ENCODE data around the gene ATP2C2. TPM values are rescaled to one million over a fixed set of nuclear protein-coding genes. Genes with fewer than 3 reads are reported as not detected.
A peak's percentile ranks its signal among the peaks of the same experiment; 100 is the strongest.

The ATP2C2 gene
- total RNA-seq, 1 experiment from 2014 or later: 20.3 TPM

- Histone ChIP-seq H3K9me2 (ENCODE audit: insufficient read depth) (no peaks in the 10 kb centered on the region), H4K20me1 (ENCODE audit: insufficient read depth) (no peaks in the 10 kb centered on the region), H3K36me3 (ENCODE audit: control insufficient read depth in 1 of 2, insufficient read depth in 2 of 2, low read length in 2 of 2) (peaks cover 0 to 19% of the 10 kb centered on the region in 2 experiments; a peak in 3 of 4 replicates), H3K79me2 (ENCODE audit: insufficient read depth, low read length) (no peaks in the 10 kb centered on the region), H3K4me2 (ENCODE audit: low read length) (no peak overlapping the region), H3K4me3 (replicated peaks in 1 of 2; ENCODE audit: low read depth in 1 of 2, low read length in 2 of 2) (no peak overlapping the region), H3K27me3 (ENCODE audit: insufficient read depth, low read length) (no peaks in the 10 kb centered on the region), H2AFZ (ENCODE audit: low read depth, low read length, poor library complexity, severe bottlenecking) (no peak overlapping the region), H3K27ac (ENCODE audit: low read depth, low read length) (no peak overlapping the region), H3K9ac (ENCODE audit: low read length) (no peak overlapping the region), H3K9me3 (ENCODE audit: control insufficient read depth in 1 of 2, insufficient read depth in 1 of 2, low read depth in 1 of 2, low read length in 2 of 2) (peaks cover 0 to 8% of the 10 kb centered on the region in 2 experiments; a peak in 1 of 4 replicates), H3K4me1 (ENCODE audit: control insufficient read depth in 1 of 2, insufficient read depth in 2 of 2, low read length in 2 of 2) (no peaks in the 10 kb centered on the region)
- BruUV-seq (replicated peaks): no TSS peak
- TF ChIP-seq SRF (IDR thresholded peaks at IDR 0.05; ENCODE audit: low read depth) (no peak), EZH2 (IDR thresholded peaks at IDR 0.05) (no peak), ZBTB33 (IDR thresholded peaks at IDR 0.05; ENCODE audit: extremely low read depth, insufficient replicate concordance, low read length) (no peak), ELF1 (IDR thresholded peaks at IDR 0.05; ENCODE audit: borderline replicate concordance, low read depth) (no peak), ZFX (IDR thresholded peaks at IDR 0.05) (no peak), SIN3A (IDR thresholded peaks at IDR 0.05; ENCODE audit: low read depth) (no peak), SP1 (IDR thresholded peaks at IDR 0.05; ENCODE audit: low read depth) (no peak), EGR1 (IDR thresholded peaks at IDR 0.05; ENCODE audit: low read depth) (no peak), POLR2AphosphoS5 (IDR thresholded peaks at IDR 0.05; ENCODE audit: low read depth, low read length) (no peak; the same call in 1 of the 2 replicates), FOSL1 (IDR thresholded peaks at IDR 0.05; ENCODE audit: low read depth) (no peak), CTCF (IDR thresholded peaks at IDR 0.05 in 2 of 3, conservative IDR thresholded peaks at IDR 0.05 in 1 of 3; ENCODE audit: borderline replicate concordance in 1 of 3, insufficient read depth in 1 of 3, low read depth in 2 of 3, low read length in 2 of 3) (no peak), TCF7L2 (IDR thresholded peaks at IDR 0.05; ENCODE audit: borderline replicate concordance, extremely low read depth, insufficient read depth, insufficient read length) (no peak), RAD21 (IDR thresholded peaks at IDR 0.05; ENCODE audit: low read depth) (no peak), YY1 (IDR thresholded peaks at IDR 0.05; ENCODE audit: extremely low read depth, insufficient replicate concordance, low read depth, low read length) (no peak), MAX (IDR thresholded peaks at IDR 0.05) (no peak)
- ATAC-seq (peak; percentile 5; the same call in 1 of the 2 replicates), DNase-seq (ENCODE audit: low read depth, low spot score) (no peak)
- CTCF ChIA-PET: no interaction called here
- POLR2A ChIA-PET: no interaction called here
- RAD21 ChIA-PET (ENCODE audit: low non-redundant PET in 1 of 2, low total read pairs in 2 of 2, uncharacterized antibody in 2 of 2, unreplicated experiment in 2 of 2): no interaction called here
- intact Hi-C loops (cut with micrococcal nuclease): no loop called here
Measured at GRCh38 chr16:84462296-84463210, 94.2 kb downstream of the ATP2C2 start.

All from HCT116 (cell line).